HL-60 (cell line): ENCODE results near the gene SCYGR3.

ENCODE experiments used
- DNase-seq, 2 experiments: peaks; one replicate each; pipeline ENCODE4 v3.0.0-alpha.2; 2010 to 2020; ENCODE audit warnings: low read depth in 1 of 2, low spot score in 1 of 2
- H3K27ac ChIP-seq: fragments of 250-450 bp; sonication (Bioruptor Pico); replicated peaks from 2 replicates; pipeline ENCODE4 v1.5.1; 2020; ENCODE audit warnings: mild to moderate bottlenecking, moderate library complexity
- H3K27me3 ChIP-seq: fragments of 250-450 bp; sonication (Bioruptor Pico); 2 replicates; pipeline ENCODE4 v1.5.1; 2021; ENCODE audit warnings: mild to moderate bottlenecking, moderate library complexity; ENCODE audit not compliant: insufficient read depth, poor library complexity, severe bottlenecking
- H3K4me3 ChIP-seq: replicated peaks from 2 replicates; pipeline ENCODE4 v1.5.1; 2011; ENCODE audit warnings: mild to moderate bottlenecking, control low read depth, low read length; ENCODE audit not compliant: insufficient read depth
- CTCF ChIP-seq: IDR thresholded peaks from one replicate; pipeline ENCODE4 v1.5.1; 2011; ENCODE audit warnings: low read length, control low read depth, inconsistent platforms; ENCODE audit not compliant: insufficient read depth
- GABPA ChIP-seq: IDR thresholded peaks from 2 replicates; pipeline ENCODE4 v1.6.1; 2012; ENCODE audit warnings: low read depth
- POLR2AphosphoS5 ChIP-seq: IDR thresholded peaks from 2 replicates; pipeline ENCODE4 v1.6.1; 2012; ENCODE audit warnings: low read depth
- REST ChIP-seq: IDR thresholded peaks from 2 replicates; pipeline ENCODE4 v1.6.1; 2012; ENCODE audit warnings: low read depth; ENCODE audit not compliant: insufficient replicate concordance
- SPI1 ChIP-seq: IDR thresholded peaks from 2 replicates; pipeline ENCODE4 v1.6.1; 2012; ENCODE audit warnings: low read depth, mild to moderate bottlenecking, borderline replicate concordance

Gene SCYGR3

GRCh38 chr2:227597036-227597435, 17.6 kb downstream of the SCYGR3 start:
- no peak for TF ChIP-seq REST
- no peak for TF ChIP-seq GABPA
- TF ChIP-seq CTCF, result no peak
- no peak for TF ChIP-seq POLR2AphosphoS5
- TF ChIP-seq SPI1, result no peak
- Histone ChIP-seq H3K4me3 (no peak overlapping the region), H3K27ac (no peak overlapping the region), H3K27me3 (peaks cover 2% of the 10 kb centered on the region)
- DNase-seq, result no peak

- Histone ChIP-seq H3K4me3 (no peak overlapping the region), H3K27me3 (peaks cover 2% of the 10 kb centered on the region), H3K27ac (no peak overlapping the region)
- no peak for DNase-seq
- TF ChIP-seq REST, result no peak
- no peak for TF ChIP-seq SPI1
These were observed 18.8 kb downstream of the SCYGR3 start for GRCh38 chr2:227595797-227596196.

GRCh38 chr2:227592694-227593387, 21.8 kb downstream of the SCYGR3 start:
- Histone ChIP-seq H3K27ac (no peak overlapping the region), H3K27me3 (no peaks in the 10 kb centered on the region), H3K4me3 (no peak overlapping the region)
- DNase-seq, result no peak
- TF ChIP-seq SPI1, result no peak
- no peak for TF ChIP-seq POLR2AphosphoS5
- no peak for TF ChIP-seq GABPA
- no peak for TF ChIP-seq REST
- no peak for TF ChIP-seq CTCF
